ENCODE data around the gene PATJ.

DNA sequence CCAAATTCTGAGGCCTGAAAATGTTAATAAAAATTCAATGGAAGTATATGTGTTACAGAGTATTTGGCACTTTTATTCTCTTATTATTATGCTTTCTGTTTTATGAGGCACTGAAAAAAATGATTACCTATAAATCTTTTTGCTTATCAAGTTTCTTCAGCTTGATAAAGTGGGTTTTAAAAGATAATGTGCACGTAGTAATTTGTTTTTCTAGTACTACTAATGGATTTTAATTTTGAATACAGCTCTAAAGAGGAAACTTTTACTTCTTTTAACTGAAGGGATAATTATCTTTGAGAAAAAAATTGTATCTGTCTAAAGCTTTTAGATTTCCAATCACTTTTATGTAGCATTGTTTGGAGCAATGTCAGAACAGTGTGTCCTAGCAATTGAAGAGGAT, 241.0 kb downstream of the PATJ start:
- TF ChIP-seq, protein P1, sequence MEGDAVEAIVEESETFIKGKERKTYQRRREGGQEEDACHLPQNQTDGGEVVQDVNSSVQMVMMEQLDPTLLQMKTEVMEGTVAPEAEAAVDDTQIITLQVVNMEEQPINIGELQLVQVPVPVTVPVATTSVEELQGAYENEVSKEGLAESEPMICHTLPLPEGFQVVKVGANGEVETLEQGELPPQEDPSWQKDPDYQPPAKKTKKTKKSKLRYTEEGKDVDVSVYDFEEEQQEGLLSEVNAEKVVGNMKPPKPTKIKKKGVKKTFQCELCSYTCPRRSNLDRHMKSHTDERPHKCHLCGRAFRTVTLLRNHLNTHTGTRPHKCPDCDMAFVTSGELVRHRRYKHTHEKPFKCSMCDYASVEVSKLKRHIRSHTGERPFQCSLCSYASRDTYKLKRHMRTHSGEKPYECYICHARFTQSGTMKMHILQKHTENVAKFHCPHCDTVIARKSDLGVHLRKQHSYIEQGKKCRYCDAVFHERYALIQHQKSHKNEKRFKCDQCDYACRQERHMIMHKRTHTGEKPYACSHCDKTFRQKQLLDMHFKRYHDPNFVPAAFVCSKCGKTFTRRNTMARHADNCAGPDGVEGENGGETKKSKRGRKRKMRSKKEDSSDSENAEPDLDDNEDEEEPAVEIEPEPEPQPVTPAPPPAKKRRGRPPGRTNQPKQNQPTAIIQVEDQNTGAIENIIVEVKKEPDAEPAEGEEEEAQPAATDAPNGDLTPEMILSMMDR (IDR thresholded peaks at IDR 0.05; ENCODE audit: poor library complexity), result no peak
- no peak for TF ChIP-seq EZH2 (IDR thresholded peaks at IDR 0.05; ENCODE audit: borderline replicate concordance)
- no peak for TF ChIP-seq EZH2phosphoT487 (IDR thresholded peaks at IDR 0.05; ENCODE audit: low read depth, severe bottlenecking, unreplicated experiment)

Data from hepatocyte (in vitro differentiated cells).